GM21528 (cell line): ENCODE measurements around the gene SOX12.
A peak's percentile ranks its signal among the peaks of the same experiment; 100 is the strongest.
"Not testable (repeated sequence)": the region's sequence is repeated elsewhere in the genome, so short reads cannot be mapped to it uniquely, and the experiment has no call there.

Source experiments
- ATAC-seq: cut with Tn5 transposase; IDR thresholded peaks from one replicate; pipeline ENCODE4 v1.9.1; 2021; ENCODE audit warnings: mild to moderate bottlenecking, moderate library complexity; ENCODE audit not compliant: unreplicated experiment, low FRiP score

SOX12 gene

GRCh38 chr20:328027-328974 lies 2.9 kb downstream of the SOX12 start:
- ATAC-seq, result no peak

DNA sequence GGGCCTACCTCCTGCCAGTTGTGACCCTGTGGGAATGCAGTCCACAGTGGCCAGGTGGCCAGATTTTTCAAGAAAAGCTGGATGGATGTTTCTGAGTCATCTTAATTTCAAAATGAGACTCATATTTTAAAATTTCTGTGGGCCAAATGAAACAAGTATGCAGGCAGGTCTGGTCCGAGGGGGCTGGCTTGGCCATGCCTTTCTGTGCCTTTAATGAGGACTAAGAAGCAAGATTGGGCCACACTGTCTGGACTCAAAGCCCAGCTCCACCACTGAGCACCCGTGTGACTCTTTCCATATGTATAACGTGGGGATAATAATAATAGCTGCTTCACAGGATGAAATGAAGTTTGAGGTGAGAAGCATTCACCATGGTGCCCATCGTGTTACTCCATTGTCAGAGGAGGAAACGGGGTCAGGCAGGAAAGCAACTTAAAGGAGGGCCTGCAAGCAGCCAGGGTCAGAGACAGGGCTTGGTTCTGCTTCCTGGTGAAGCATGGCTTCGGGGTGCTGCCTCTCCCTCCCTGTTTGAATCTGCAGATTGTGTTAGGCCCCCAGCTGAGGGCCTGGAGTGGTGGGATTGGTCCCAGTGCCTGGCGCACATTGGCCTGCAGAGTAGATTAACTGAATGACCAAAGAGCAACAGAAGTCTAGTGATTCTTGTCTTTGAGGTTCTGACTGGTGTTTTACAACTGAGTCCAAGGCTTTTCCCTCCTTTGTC lies 3.8 kb downstream of the SOX12 start:
- ATAC-seq, result no peak

DNA sequence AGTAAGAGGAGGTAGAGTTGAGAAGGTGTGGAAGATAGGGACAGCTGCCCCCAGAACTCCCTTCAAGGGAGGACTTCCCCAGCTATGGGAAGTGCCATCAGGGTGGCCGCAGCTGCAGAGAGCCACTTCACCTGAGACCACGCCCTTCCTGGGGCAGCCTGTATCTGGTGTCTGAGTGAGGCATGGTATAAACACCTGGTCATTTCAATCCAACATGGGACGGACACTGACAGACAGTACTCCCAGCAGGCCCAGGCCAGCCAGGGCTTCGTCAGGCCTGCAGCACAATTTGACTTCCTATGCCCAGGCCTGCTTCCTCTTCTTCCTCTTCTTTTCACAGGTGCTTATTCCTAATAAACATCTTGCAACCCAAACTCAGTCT lies 4.5 kb downstream of the SOX12 start:
- no peak for ATAC-seq

DNA sequence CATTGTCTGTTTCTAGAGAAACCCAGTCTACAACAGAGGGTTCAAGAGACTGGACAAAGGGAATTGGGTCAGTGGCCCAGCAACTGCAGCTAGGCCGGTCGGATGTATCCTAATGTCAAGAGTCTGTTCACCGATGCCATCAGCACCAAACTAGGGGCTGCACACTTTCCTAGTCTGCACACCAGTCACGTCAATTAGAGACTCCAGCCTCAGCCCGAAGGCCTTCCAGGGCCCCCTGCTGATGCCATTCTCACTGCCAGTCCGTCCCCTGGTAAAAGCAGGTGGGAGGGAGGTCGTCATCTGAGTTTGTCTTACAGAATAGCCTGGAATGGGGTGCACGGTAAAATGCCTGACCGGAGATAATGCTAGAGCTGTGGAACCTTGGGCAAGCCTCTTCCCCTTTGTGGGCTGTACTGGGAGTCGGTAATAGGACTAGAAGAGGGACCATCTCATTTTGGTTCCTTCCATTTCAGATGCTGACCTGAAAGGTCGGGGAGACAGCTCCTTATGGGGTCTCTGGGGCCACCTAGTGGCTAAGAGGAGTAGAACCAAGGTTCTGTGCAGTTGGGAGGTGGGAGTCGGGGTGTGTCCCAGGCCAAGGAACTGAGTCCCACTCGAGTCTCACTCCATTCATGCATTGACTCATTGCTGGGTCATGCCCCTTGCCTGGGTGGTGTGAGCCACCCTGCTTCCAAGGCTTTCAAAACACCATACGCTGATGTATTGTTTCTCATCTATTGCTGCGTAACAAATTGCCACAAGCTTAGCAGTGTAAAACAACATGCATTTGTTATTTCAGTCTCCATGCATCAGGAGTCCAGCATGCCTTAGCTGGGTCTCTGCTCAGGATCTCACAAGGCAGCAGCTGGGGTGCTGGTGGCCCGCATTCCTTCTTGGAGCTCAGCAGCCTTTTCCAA lies 5.1 kb downstream of the SOX12 start:
- no peak for ATAC-seq

DNA sequence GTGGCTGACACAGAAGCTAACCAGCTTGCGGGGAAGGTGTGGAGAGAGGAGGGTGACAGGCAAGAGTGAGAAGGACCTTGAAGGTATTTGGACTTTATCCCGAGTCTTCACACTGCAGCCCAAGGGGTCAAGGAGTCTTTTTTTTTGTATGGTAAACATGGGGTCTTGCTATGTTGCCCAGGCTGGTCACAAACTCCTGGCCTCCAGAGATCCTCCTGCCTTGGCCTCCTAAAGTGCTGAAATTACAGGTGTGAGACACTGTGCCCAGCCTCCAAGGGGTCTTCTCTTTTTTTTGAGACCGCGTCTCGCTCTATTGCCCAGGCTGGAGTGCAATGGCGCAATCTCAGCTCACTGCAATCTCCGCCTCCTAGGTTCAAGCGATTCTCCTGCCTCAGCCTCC lies 9.2 kb downstream of the SOX12 start:
- ATAC-seq, result no peak

- ATAC-seq, result not testable (repeated sequence)
Observed at GRCh38 chr20:336040-336439, 10.7 kb downstream of the SOX12 start.

DNA sequence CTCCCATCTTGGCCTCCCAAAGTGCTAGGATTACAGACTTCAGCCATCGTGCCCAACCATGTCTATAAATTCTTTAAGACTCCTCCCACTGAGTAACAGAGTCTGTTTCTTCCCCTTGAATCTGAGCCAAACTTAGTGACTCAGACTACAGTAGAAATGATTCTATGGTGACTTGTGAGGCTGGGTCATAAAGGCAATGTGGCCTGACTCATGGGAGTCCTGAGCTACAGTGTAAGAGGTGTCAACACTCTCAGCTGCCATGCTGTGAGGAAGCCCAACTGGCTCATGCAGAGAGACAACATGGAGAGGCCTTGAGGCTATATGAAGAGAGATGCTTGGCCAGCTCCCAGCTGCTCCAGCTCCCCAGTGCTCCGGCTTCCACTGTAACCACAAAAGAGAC lies 16.3 kb downstream of the SOX12 start:
- no peak for ATAC-seq

- no peak for ATAC-seq
Observed at GRCh38 chr20:343107-343506, 17.8 kb downstream of the SOX12 start.

GRCh38 chr20:346033-346639 lies 20.8 kb downstream of the SOX12 start:
- ATAC-seq, result no peak

DNA sequence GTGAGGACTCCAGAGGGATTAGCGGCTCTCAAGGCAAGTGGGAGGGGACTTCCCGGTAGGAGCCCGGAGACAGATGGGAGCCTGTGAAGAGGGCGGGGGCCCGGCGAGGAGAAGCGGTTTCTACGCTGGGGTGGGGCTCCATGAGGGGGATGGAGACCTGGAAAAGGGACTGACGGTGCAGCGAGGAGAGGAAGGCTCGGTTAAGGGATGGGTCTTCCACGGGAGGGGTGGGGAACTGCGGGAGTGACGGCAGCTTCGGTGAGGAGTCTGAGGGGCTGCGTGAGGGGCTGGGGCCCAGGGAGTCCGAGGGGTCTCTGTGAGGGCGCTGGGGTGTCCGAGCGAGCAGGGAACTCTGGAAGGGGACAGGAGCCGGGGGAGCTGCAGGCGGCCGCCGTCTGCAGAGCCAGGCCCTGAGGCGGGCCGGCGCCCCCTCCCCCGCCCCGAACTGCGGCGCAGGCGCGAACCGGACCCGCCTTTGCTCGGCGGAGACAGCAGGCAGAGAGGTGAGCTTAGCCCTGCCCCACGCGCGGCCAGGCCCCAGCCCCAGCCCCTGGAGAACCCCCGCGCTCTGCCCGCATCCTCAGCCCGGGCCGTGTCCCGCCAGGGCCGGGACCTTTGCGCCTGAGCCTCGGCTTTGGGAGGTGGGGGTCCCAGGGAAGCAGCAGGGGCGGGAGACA lies 21.4 kb downstream of the SOX12 start, which contains the start of gene NRSN2:
Gene NRSN2 (plus strand): TSS at position 472 of the 677 bp plus-strand sequence. CDS start 2,533 bp downstream, outside the sequence.
- ATAC-seq, result no peak

- peak; percentile 18 for ATAC-seq
Observed at GRCh38 chr20:347317-347639, 21.9 kb downstream of the SOX12 start.

DNA sequence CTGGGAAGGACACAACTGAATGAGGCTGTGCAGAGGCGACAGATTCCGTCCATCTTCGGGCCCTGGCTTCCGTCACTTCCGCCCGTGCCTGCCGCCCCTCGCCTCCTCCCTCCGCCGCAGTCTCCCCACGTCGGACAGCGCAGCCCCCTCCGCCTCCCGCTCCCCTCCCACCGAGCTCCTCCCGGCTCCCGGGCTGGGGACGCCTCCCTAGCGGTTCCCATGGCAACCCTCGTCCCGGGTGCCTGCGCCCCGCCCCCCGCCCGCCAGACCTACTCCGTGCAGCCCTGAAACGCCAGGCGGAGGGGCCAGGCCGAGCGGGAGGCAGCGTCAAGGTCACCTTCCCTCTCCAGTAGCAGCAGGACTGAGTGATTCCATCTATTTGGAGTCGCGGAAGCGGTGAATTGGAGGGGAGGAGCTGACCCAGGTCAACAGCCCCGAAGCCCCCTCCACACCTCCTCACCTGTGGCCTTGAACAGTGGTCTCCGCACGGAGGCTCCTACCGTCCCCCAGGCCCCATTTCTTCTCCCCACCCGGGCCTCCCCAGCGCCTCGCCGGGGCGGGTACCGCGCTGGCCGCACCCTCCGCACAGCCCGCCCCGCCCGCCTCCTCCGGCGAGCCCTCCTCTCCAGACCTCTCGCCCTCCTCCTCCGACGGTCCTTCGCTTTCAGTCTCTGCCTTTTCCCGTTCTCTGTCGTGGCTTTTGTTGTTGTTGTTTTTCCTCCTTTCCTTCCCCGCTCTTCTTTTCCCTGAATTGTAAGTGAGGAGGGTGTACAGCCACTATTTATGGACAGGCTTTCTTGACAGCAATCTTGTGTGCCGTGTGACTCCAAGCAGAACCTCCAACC lies 22.5 kb downstream of the SOX12 start:
- peak; percentile 74 for ATAC-seq

DNA sequence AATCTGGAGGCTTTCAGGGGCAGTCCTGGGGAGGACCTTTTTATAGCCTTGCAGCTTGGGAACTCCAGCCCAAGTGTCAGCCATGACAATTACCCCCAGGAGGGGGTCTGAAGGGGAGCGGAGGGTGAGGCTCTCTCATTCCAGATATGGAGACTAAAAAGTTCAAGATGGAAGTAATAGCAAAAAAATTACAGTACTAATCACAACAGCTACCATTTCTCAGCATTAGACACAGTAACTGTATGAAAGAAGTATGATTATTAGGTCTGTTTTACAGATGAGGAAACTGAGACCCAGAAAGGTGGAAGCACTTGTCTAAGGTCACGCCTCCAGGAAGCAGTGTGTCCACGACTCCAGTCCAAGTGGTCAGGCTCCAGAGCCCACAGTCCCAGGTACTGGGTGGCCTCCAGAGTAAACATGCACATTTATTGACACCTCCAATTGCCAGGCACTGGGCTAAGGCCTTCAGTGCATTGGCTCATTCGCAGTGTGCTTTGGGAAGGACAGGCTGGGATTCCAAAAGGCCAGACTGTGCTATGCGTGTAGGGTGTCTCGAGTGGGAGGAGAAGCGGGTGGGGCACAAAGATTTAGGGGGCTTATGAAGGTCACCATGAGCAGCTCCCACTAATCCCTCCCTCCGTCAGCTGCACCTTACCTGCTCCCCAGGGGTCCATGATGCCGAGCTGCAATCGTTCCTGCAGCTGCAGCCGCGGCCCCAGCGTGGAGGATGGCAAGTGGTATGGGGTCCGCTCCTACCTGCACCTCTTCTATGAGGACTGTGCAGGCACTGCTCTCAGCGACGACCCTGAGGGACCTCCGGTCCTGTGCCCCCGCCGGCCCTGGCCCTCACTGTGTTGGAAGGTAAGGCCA lies 23.9 kb downstream of the SOX12 start:
- no peak for ATAC-seq

- ATAC-seq, result no peak
Observed at GRCh38 chr20:353166-353565, 27.8 kb downstream of the SOX12 start.

DNA sequence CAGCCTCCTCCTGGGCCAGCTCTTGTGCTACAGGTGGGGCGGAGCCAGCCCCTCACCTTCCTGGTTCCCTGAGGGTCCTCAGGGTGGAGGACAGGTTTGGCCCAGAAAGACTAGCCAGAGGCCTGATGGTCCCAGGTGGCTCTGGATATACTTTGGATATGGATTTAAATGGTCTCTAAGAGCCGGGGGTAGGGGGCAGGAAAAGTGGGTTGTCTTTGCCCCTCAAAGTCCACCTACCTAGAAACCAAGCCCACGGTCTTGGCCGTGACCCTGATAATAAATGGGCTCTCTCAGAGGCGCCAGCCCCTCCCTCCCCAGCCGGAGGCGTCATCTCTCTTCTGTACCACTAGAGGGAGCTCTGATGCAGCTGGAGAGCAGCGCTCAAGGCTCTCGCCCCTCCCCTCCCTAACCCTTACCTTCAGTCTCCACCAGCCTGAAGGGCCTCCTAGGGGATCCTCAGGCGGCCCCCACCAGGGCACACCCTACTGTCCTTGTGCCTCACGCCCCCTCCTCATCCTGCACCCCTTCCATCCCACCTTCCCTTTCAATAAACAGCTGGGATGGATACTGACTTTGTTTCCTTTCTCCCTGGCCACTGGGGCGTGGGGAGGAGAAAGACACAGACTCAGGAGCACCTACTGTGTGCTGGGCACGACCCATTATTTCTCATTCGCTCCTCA lies 29.1 kb downstream of the SOX12 start:
- ATAC-seq, result peak; percentile 76

GRCh38 chr20:356154-356553 lies 30.8 kb downstream of the SOX12 start:
- not testable (repeated sequence) for ATAC-seq

- ATAC-seq, result no peak
Observed at GRCh38 chr20:356745-357144, 31.4 kb downstream of the SOX12 start.
